GM23338 (cell line): ENCODE measurements around the gene DFFB.

Source experiments
- EZH2 ChIP-seq: fragments of 200-600 bp; sonication (generic); IDR thresholded peaks from one replicate; pipeline ENCODE4 v1.8.0; 2017; ENCODE audit warnings: antibody characterized with exemption, mild to moderate bottlenecking, low read depth; ENCODE audit not compliant: unreplicated experiment
- EZH2phosphoT487 ChIP-seq: fragments of 200-600 bp; sonication (generic); IDR thresholded peaks from one replicate; pipeline ENCODE4 v1.8.1; 2018; ENCODE audit warnings: antibody characterized with exemption; ENCODE audit not compliant: unreplicated experiment
- NANOG ChIP-seq: IDR thresholded peaks from 2 replicates; pipeline ENCODE4 v1.6.1; 2016; ENCODE audit warnings: antibody characterized with exemption, borderline replicate concordance
- POLR2AphosphoS5 ChIP-seq: IDR thresholded peaks from 2 replicates; pipeline ENCODE4 v1.6.1; 2016; ENCODE audit warnings: antibody characterized with exemption, low read depth
- STAT1 ChIP-seq: IDR thresholded peaks from one replicate; pipeline ENCODE4 v1.6.1; 2016; ENCODE audit warnings: antibody characterized with exemption; ENCODE audit not compliant: unreplicated experiment
- TF ChIP-seq, protein P1 (sequence below), 2 experiments: fragments of 200-600 bp in 1 of 2; sonication (generic) in 1 of 2; conservative IDR thresholded peaks; 2 replicates each; pipeline versions ENCODE4 v1.5.1 to v1.6.1; 2016 to 2017; ENCODE audit warnings: antibody characterized with exemption in 2 of 2, low read depth in 2 of 2, mild to moderate bottlenecking in 2 of 2, moderate library complexity in 1 of 2
- TF ChIP-seq, protein P2 (sequence below): IDR thresholded peaks from one replicate; pipeline ENCODE4 v1.6.1; 2018; ENCODE audit warnings: antibody characterized with exemption; ENCODE audit not compliant: unreplicated experiment
- TF ChIP-seq, protein P3 (sequence below): IDR thresholded peaks from 2 replicates; pipeline ENCODE4 v1.6.1; 2016; ENCODE audit warnings: antibody characterized with exemption

DNA sequence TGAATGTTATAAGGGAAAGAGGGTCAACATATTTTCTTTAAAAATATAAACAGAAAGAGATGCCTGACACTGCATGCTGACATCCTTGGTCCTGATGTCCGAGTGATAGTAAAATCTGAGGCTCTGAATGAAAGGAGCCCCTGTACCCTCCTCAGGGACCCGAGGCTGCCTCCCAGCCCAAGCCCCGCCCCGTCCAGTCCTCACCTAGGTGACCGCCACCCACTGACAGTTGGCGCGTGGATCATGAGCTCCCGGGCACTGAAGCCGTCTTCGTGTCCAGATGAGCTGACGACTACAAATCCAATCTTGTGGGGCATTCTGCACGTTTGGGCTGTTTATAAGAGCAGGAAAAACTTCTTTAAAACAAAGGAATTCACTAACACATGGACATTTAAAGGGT is 5.2 kb upstream of the DFFB start:
- TF ChIP-seq, protein P1, sequence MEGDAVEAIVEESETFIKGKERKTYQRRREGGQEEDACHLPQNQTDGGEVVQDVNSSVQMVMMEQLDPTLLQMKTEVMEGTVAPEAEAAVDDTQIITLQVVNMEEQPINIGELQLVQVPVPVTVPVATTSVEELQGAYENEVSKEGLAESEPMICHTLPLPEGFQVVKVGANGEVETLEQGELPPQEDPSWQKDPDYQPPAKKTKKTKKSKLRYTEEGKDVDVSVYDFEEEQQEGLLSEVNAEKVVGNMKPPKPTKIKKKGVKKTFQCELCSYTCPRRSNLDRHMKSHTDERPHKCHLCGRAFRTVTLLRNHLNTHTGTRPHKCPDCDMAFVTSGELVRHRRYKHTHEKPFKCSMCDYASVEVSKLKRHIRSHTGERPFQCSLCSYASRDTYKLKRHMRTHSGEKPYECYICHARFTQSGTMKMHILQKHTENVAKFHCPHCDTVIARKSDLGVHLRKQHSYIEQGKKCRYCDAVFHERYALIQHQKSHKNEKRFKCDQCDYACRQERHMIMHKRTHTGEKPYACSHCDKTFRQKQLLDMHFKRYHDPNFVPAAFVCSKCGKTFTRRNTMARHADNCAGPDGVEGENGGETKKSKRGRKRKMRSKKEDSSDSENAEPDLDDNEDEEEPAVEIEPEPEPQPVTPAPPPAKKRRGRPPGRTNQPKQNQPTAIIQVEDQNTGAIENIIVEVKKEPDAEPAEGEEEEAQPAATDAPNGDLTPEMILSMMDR (conservative IDR thresholded peaks at IDR 0.05; ENCODE audit: low read depth in 2 of 2), result no peak
- TF ChIP-seq STAT1, result no peak
- no peak for TF ChIP-seq POLR2AphosphoS5
- TF ChIP-seq, protein P2, sequence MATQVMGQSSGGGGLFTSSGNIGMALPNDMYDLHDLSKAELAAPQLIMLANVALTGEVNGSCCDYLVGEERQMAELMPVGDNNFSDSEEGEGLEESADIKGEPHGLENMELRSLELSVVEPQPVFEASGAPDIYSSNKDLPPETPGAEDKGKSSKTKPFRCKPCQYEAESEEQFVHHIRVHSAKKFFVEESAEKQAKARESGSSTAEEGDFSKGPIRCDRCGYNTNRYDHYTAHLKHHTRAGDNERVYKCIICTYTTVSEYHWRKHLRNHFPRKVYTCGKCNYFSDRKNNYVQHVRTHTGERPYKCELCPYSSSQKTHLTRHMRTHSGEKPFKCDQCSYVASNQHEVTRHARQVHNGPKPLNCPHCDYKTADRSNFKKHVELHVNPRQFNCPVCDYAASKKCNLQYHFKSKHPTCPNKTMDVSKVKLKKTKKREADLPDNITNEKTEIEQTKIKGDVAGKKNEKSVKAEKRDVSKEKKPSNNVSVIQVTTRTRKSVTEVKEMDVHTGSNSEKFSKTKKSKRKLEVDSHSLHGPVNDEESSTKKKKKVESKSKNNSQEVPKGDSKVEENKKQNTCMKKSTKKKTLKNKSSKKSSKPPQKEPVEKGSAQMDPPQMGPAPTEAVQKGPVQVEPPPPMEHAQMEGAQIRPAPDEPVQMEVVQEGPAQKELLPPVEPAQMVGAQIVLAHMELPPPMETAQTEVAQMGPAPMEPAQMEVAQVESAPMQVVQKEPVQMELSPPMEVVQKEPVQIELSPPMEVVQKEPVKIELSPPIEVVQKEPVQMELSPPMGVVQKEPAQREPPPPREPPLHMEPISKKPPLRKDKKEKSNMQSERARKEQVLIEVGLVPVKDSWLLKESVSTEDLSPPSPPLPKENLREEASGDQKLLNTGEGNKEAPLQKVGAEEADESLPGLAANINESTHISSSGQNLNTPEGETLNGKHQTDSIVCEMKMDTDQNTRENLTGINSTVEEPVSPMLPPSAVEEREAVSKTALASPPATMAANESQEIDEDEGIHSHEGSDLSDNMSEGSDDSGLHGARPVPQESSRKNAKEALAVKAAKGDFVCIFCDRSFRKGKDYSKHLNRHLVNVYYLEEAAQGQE, result no peak
- TF ChIP-seq, protein P3, sequence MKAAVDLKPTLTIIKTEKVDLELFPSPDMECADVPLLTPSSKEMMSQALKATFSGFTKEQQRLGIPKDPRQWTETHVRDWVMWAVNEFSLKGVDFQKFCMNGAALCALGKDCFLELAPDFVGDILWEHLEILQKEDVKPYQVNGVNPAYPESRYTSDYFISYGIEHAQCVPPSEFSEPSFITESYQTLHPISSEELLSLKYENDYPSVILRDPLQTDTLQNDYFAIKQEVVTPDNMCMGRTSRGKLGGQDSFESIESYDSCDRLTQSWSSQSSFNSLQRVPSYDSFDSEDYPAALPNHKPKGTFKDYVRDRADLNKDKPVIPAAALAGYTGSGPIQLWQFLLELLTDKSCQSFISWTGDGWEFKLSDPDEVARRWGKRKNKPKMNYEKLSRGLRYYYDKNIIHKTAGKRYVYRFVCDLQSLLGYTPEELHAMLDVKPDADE, result no peak
- TF ChIP-seq EZH2, result no peak
- no peak for TF ChIP-seq EZH2phosphoT487
- TF ChIP-seq NANOG, result no peak
